Epithelial cell of proximal tubule (primary cell): Measurements from ENCODE around the gene MCRIP2. TPM values are rescaled to one million over a fixed set of nuclear protein-coding genes. Genes with fewer than 3 reads are reported as not detected.
A peak's percentile ranks its signal among the peaks of the same experiment; 100 is the strongest.

Experiments used
- DNase-seq: peaks from one replicate; pipeline ENCODE4 v3.0.0-alpha.2; 2011; ENCODE audit warnings: low read depth
- H3K4me3 ChIP-seq: 2 replicates; pipeline ENCODE4 v1.5.1; 2011; ENCODE audit warnings: low read depth, mild to moderate bottlenecking, low read length
- CTCF ChIP-seq: conservative IDR thresholded peaks from 2 replicates; pipeline ENCODE4 v1.5.1; 2012; ENCODE audit warnings: low read depth, mild to moderate bottlenecking, low read length
- total RNA-seq: library from RNA; depleted of rRNA; stranded (reverse); fragments of >200 nt; gene quantifications from 2 replicates; pipeline ENCODE4 v1.2.3, GENCODE V29; 2015

Gene MCRIP2
- total RNA-seq, 1 donor from 2014 or later: 70.3 TPM

GRCh38 chr16:638836-639235 lies 2.8 kb upstream of the MCRIP2 start:
- H3K4me3 ChIP-seq: no peak overlapping the region
- DNase-seq: no peak
- no peak for TF ChIP-seq CTCF

- H3K4me3 ChIP-seq: peak overlapping the region; percentile 81
- no peak for TF ChIP-seq CTCF
- no peak for DNase-seq
Measured at GRCh38 chr16:640614-641013, 1.0 kb upstream of the MCRIP2 start.

GRCh38 chr16:642189-643049 lies 791 bp downstream of the MCRIP2 start:
- H3K4me3 ChIP-seq: peak overlapping the region; percentile 81
- no peak for TF ChIP-seq CTCF
- no peak for DNase-seq

GRCh38 chr16:643050-643368 lies 1.4 kb downstream of the MCRIP2 start:
- TF ChIP-seq CTCF: no peak
- H3K4me3 ChIP-seq: peak overlapping the region; percentile 81
- no peak for DNase-seq

- TF ChIP-seq CTCF: no peak
- no peak overlapping the region for H3K4me3 ChIP-seq
- DNase-seq: no peak
Measured at GRCh38 chr16:644556-644955, 2.9 kb downstream of the MCRIP2 start.

GRCh38 chr16:645852-646678 lies 4.4 kb downstream of the MCRIP2 start:
- TF ChIP-seq CTCF: no peak
- DNase-seq: no peak
- H3K4me3 ChIP-seq: no peak overlapping the region
